B cell (primary cell): ENCODE results near the gene SH3GL1. TPM values are rescaled to one million over a fixed set of nuclear protein-coding genes. Genes with fewer than 3 reads are reported as not detected.
A peak's percentile ranks its signal among the peaks of the same experiment; 100 is the strongest.

Experiments
- ATAC-seq: fragments of 200-7000 bp; cut with Tn5 transposase; one replicate; pipeline ENCODE4 v1.10.0; 2021; ENCODE audit warnings: low read depth, mild to moderate bottlenecking, moderate number of reproducible peaks, moderate library complexity
- CTCF ChIA-PET: fragments of 350-600 bp; sonication (Branson Sonifier 250); formaldehyde crosslinking; loops from one replicate; lab custom pipeline; 2021; ENCODE audit warnings: antibody characterized with exemption, inconsistent platforms; lab: Charles Lee
- POLR2A ChIA-PET: fragments of 350-600 bp; sonication (Branson Sonifier 250); formaldehyde crosslinking; loops from one replicate; lab custom pipeline; 2021; ENCODE audit warnings: antibody characterized with exemption; lab: Charles Lee
- DNase-seq: peaks from one replicate; pipeline ENCODE4 v3.0.0; 2013
- H2AFZ ChIP-seq: 2 replicates; pipeline ENCODE4 v1.6.1; 2012; ENCODE audit warnings: mild to moderate bottlenecking, low read depth, low read length; ENCODE audit not compliant: insufficient read depth, poor library complexity, severe bottlenecking
- H3K27ac ChIP-seq, 2 donors: 1 replicate in 1 of 2; 2 replicates in 1 of 2; pipeline ENCODE4 v1.5.1; 2012 to 2013; ENCODE audit warnings: low read length in 2 of 2, mild to moderate bottlenecking in 2 of 2, moderate library complexity in 1 of 2
- H3K27me3 ChIP-seq, 4 experiments: fragments of 200-600 bp in 1 of 4; sonication (generic) in 1 of 4; replicated peaks in 1 of 4; 1 replicate in 2 of 4; 2 replicates in 2 of 4; pipeline versions ENCODE4 v1.6.1 to v1.7.0; 2013 to 2016; ENCODE audit warnings: low read length in 3 of 4, mild to moderate bottlenecking in 2 of 4, mixed read lengths in 1 of 4, moderate library complexity in 1 of 4; ENCODE audit not compliant: insufficient read depth in 4 of 4, control insufficient read depth in 3 of 4; ENCODE audit errors: control extremely low read depth in 1 of 4
- H3K36me3 ChIP-seq, 2 experiments: replicated peaks in 1 of 2; 1 replicate in 1 of 2; 2 replicates in 1 of 2; pipeline versions ENCODE4 v1.6.1 to v1.7.1; 2013; ENCODE audit warnings: low read length in 1 of 2; ENCODE audit not compliant: insufficient read depth in 2 of 2, control insufficient read depth in 1 of 2; ENCODE audit errors: control extremely low read depth in 1 of 2, extremely low read depth in 1 of 2
- H3K4me1 ChIP-seq, 2 donors: fragments of 200-600 bp in 1 of 2; sonication (generic) in 1 of 2; 1 replicate in 1 of 2; 2 replicates in 1 of 2; pipeline versions ENCODE4 v1.5.1 to v1.6.1; 2013 to 2017; ENCODE audit warnings: low read length in 2 of 2; ENCODE audit not compliant: control insufficient read depth in 2 of 2, insufficient read depth in 2 of 2
- H3K4me2 ChIP-seq: replicated peaks from 2 replicates; pipeline ENCODE3; 2012; ENCODE audit warnings: mild to moderate bottlenecking, low read depth, low read length; ENCODE audit not compliant: poor library complexity, severe bottlenecking
- H3K4me3 ChIP-seq, 5 experiments: fragments of 200-600 bp in 1 of 5; sonication (generic) in 1 of 5; 1 replicate in 3 of 5; 2 replicates in 2 of 5; pipeline versions ENCODE4 v1.5.1 to v1.7.0; 2011 to 2016; ENCODE audit warnings: low read length in 4 of 5, mild to moderate bottlenecking in 4 of 5, low read depth in 2 of 5, control low read depth in 1 of 5, moderate library complexity in 1 of 5; ENCODE audit not compliant: insufficient read depth in 1 of 5; ENCODE audit errors: control extremely low read depth in 1 of 5, extremely low read depth in 1 of 5
- H3K79me2 ChIP-seq: fragments of 200-600 bp; sonication (generic); one replicate; pipeline ENCODE4 v1.6.0; 2016; ENCODE audit warnings: low read length; ENCODE audit not compliant: control insufficient read depth, insufficient read depth
- H3K9ac ChIP-seq: fragments of 200-600 bp; sonication (generic); 2 replicates; pipeline ENCODE4 v1.6.1; 2017; ENCODE audit warnings: mild to moderate bottlenecking, low read length, moderate library complexity
- H3K9me3 ChIP-seq, 3 donors: one replicate each; pipeline versions ENCODE4 v1.6.1 to v1.7.1; 2013; ENCODE audit warnings: low read length in 2 of 3; ENCODE audit not compliant: control insufficient read depth in 2 of 3, insufficient read depth in 1 of 3; ENCODE audit errors: control extremely low read depth in 1 of 3
- H4K20me1 ChIP-seq: 2 replicates; pipeline ENCODE4 v1.6.0; 2012; ENCODE audit warnings: mild to moderate bottlenecking, low read length; ENCODE audit not compliant: insufficient read depth, control insufficient read depth, poor library complexity, severe bottlenecking
- H3K27ac Mint-ChIP-seq: one replicate; pipeline ENCODE4 v1.8.0; 2021; ENCODE audit warnings: mixed read lengths
- H3K27me3 Mint-ChIP-seq: one replicate; pipeline ENCODE4 v1.8.0; 2021; ENCODE audit warnings: mixed read lengths
- H3K4me1 Mint-ChIP-seq: one replicate; pipeline ENCODE4 v1.8.0; 2021; ENCODE audit warnings: mixed read lengths
- H3K4me3 Mint-ChIP-seq: one replicate; pipeline ENCODE4 v1.8.0; 2021; ENCODE audit warnings: mixed read lengths
- H3K9me3 Mint-ChIP-seq: one replicate; pipeline ENCODE4 v1.8.0; 2022; ENCODE audit warnings: mixed read lengths; ENCODE audit not compliant: insufficient read depth
- EZH2 ChIP-seq: IDR thresholded peaks from 2 replicates; pipeline ENCODE4 v1.6.1; 2012; ENCODE audit warnings: borderline replicate concordance, low read depth, mild to moderate bottlenecking, moderate library complexity, low read length; ENCODE audit not compliant: insufficient read depth, poor library complexity, severe bottlenecking
- WGBS: methylation state at CpG from one replicate; pipeline ENCODE4 v1.1.5; 2013; ENCODE audit warnings: missing lambda C conversion rate; ENCODE audit not compliant: insufficient coverage; 5-methylcytosine and 5-hydroxymethylcytosine counted together
- intact Hi-C: fragments of 100-400 bp; cut with micrococcal nuclease; formaldehyde crosslinking; loops from one replicate; pipeline ENCODE4 v1.10.0; 2022
- polyA plus RNA-seq: library from polyadenylated mRNA; depleted of rRNA; stranded (reverse); fragments of >200 nt; gene quantifications from 2 replicates; pipeline ENCODE4 v1.2.3, GENCODE V29; 2012
- total RNA-seq, 2 donors: library from RNA; stranded (reverse); fragments of 120-200 nt in 1 of 2; gene quantifications; 1 replicate in 1 of 2; 2 replicates in 1 of 2; pipeline versions ENCODE4 v1.2.3 to v1.2.4, GENCODE V29; 2013 to 2022
- TF ChIP-seq, protein P1 (sequence below): fragments of 200-600 bp; IDR thresholded peaks from one replicate; pipeline ENCODE4 v1.8.0; 2022; ENCODE audit warnings: antibody characterized with exemption, mild to moderate bottlenecking

Gene SH3GL1
- total and polyA plus RNA-seq, 2 donors (not counting 1 experiment from before 2014, with no cell fraction given), result 37.2 to 42.4 TPM

DNA sequence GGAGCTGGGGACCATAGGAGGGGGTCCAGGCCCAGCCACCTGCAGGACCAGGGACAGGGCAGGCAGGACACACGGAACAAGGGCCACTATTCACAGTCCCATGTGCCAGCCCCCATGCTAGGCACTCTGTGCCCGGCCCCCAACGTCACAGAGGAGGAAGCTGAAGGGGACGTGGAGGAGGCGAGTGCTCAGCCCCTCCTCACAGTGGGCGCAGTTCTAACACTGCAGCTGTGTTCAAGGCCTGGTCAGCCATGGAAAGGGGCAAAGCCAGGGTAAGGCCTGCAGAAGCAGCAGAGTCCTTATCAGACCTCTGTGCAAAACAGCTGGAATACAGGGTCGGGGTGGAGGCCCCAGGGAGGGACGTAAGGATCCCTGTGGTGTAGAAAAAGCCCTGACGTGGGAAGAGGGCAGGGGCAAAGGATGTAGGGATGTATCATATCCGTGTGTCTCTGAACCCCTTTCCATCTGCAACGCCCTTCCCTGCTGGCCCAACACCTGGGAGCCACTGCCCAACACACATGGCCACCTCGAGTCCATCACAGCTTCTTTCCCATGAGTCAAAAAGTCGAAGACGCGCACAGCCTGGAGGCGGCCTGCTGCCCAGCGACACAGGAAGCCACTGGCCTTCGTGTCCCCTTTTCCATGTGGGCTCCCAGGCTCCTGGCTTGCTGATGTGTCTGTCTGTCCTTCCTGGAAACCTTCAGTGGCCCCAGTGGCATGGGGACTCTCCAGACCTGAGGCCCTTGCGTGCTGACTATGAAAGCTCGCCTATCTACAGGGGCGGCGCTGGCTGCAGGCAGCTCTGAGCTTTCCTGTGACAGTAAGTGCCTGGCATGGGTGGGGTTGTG, 28.0 kb downstream of the SH3GL1 start:
- intact Hi-C loops, result no loop called here
- H3K36me3 ChIP-seq, result peaks cover 0 to 9% of the 10 kb centered on the region in 2 experiments
- H3K9me3 ChIP-seq, result peaks cover 0 to 3% (median 0%) of the 10 kb centered on the region in 3 donors
- ChIA-PET POLR2A (no interaction called here), CTCF (no interaction called here)
- peaks cover 68% of the 10 kb centered on the region for H3K79me2 ChIP-seq
- H4K20me1 ChIP-seq, result peaks cover 73% of the 10 kb centered on the region
- no peak overlapping the region for H3K9ac ChIP-seq
- H3K4me2 ChIP-seq, result peak overlapping the region; percentile 96
- DNase-seq, result no peak
- H3K27me3 Mint-ChIP-seq, result no peaks in the 10 kb centered on the region
- TF ChIP-seq, protein P1, sequence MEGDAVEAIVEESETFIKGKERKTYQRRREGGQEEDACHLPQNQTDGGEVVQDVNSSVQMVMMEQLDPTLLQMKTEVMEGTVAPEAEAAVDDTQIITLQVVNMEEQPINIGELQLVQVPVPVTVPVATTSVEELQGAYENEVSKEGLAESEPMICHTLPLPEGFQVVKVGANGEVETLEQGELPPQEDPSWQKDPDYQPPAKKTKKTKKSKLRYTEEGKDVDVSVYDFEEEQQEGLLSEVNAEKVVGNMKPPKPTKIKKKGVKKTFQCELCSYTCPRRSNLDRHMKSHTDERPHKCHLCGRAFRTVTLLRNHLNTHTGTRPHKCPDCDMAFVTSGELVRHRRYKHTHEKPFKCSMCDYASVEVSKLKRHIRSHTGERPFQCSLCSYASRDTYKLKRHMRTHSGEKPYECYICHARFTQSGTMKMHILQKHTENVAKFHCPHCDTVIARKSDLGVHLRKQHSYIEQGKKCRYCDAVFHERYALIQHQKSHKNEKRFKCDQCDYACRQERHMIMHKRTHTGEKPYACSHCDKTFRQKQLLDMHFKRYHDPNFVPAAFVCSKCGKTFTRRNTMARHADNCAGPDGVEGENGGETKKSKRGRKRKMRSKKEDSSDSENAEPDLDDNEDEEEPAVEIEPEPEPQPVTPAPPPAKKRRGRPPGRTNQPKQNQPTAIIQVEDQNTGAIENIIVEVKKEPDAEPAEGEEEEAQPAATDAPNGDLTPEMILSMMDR, result no peak
- no peak for TF ChIP-seq EZH2
- H3K9me3 Mint-ChIP-seq, result no peaks in the 10 kb centered on the region
- no peak for ATAC-seq
- peak overlapping the region; percentile 61 for H3K27ac Mint-ChIP-seq
- H3K4me3 ChIP-seq, result no peak overlapping the region
- H3K27me3 ChIP-seq, result no peaks in the 10 kb centered on the region
- H2AFZ ChIP-seq, result no peak overlapping the region
- peak overlapping the region; percentile 84 to 95 for H3K27ac ChIP-seq
- WGBS, result 92% methylated on average over 21 of the region's 22 CpGs
- peak overlapping the region; percentile 23 for H3K4me3 Mint-ChIP-seq
- peaks cover 94 to 100% of the 10 kb centered on the region in 2 donors for H3K4me1 ChIP-seq
- H3K4me1 Mint-ChIP-seq, result peaks cover 85% of the 10 kb centered on the region
